Activated T-helper 1 cell treated with anti-CD3 and anti-CD28 coated beads, Interleukin-12 subunit alpha, Interleukin-12 subunit beta, Interleukin-2, Interleukin-4 antibody, amounts not matched to agents 30 ng/mL and 10 ng/mL and 1 ng/mL, durations not matched to agents 14 hours and 24 hours and 36 hours (primary cell): ENCODE data around the gene PLS1. TPM values are rescaled to one million over a fixed set of nuclear protein-coding genes. Genes with fewer than 3 reads are reported as not detected.
A peak's percentile ranks its signal among the peaks of the same experiment; 100 is the strongest.
"Not testable (repeated sequence)": the region's sequence is repeated elsewhere in the genome, so short reads cannot be mapped to it uniquely, and the experiment has no call there.

Experiments
- DNase-seq: peaks from one replicate; pipeline ENCODE4 v3.0.0; 2021; ENCODE audit warnings: low spot score
- H3K27ac Mint-ChIP-seq: one replicate; pipeline ENCODE4 v1.8.0; 2021; ENCODE audit warnings: mild to moderate bottlenecking, mixed read lengths
- H3K27me3 Mint-ChIP-seq: one replicate; pipeline ENCODE4 v1.8.0; 2022; ENCODE audit warnings: mild to moderate bottlenecking, moderate library complexity, mixed read lengths; ENCODE audit not compliant: insufficient read depth
- H3K36me3 Mint-ChIP-seq: one replicate; pipeline ENCODE4 v1.8.0; 2021; ENCODE audit warnings: low read depth, mixed read lengths
- H3K4me1 Mint-ChIP-seq: one replicate; pipeline ENCODE4 v1.8.0; 2021; ENCODE audit warnings: low read depth, mixed read lengths
- H3K4me3 Mint-ChIP-seq: one replicate; pipeline ENCODE4 v1.8.0; 2021; ENCODE audit warnings: mild to moderate bottlenecking, moderate library complexity, mixed read lengths
- H3K9me3 Mint-ChIP-seq: one replicate; pipeline ENCODE4 v1.8.0; 2021; ENCODE audit warnings: mixed read lengths
- intact Hi-C: fragments of 100-400 bp; cut with micrococcal nuclease; formaldehyde crosslinking; loops from one replicate; pipeline ENCODE4 v1.15.1; 2024
- total RNA-seq: library from RNA; stranded (reverse); gene quantifications from 2 replicates; pipeline ENCODE4 v1.2.3, GENCODE V29; 2022

Gene PLS1
- total RNA-seq, 1 donor from 2014 or later, result 4.4 TPM

DNA sequence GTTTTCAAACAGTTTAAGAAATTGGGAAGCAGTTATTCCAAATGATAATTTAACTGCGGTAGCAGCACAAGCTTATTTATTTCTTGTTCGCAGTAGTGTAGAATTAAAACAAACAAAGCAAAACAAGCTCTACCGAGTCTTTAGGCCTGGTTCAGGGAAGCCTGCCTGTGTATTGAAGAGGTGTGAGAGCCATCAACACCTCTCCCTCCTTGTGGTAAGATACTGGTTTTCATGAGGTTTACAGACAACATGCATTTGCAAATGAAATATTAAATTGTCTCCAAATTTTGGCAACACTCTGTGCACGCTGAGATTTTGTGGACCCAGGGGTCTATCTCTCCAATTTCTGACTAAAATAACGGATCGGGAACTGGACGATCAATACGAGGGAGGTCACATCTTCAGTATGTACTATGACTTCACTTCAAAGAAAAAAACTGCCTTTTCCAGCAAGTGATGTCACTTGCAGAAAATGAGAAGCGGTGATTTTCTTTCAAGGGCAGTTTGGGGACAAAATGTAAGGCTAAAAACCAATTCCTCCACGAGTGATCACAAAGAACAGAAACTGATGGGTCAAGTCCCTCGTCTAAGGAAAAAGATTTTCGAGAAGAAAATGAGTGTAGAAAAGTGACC lies 18.4 kb upstream of the PLS1 start:
- no peaks in the 10 kb centered on the region for H3K9me3 Mint-ChIP-seq
- peak overlapping the region; percentile 100 for H3K27ac Mint-ChIP-seq
- H3K4me3 Mint-ChIP-seq, result peak overlapping the region; percentile 100
- intact Hi-C loops, result loop anchor here (1.0 to 5.0 kb wide), 8 partner anchors 18 to 1266 kb away; partner anchors contain the start of genes PLS1, TFDP2, TRPC1 and U2SURP
- H3K4me1 Mint-ChIP-seq, result peaks cover 46% of the 10 kb centered on the region
- peaks cover 5% of the 10 kb centered on the region for H3K27me3 Mint-ChIP-seq
- no peak for DNase-seq
- H3K36me3 Mint-ChIP-seq, result peaks cover 14% of the 10 kb centered on the region

DNA sequence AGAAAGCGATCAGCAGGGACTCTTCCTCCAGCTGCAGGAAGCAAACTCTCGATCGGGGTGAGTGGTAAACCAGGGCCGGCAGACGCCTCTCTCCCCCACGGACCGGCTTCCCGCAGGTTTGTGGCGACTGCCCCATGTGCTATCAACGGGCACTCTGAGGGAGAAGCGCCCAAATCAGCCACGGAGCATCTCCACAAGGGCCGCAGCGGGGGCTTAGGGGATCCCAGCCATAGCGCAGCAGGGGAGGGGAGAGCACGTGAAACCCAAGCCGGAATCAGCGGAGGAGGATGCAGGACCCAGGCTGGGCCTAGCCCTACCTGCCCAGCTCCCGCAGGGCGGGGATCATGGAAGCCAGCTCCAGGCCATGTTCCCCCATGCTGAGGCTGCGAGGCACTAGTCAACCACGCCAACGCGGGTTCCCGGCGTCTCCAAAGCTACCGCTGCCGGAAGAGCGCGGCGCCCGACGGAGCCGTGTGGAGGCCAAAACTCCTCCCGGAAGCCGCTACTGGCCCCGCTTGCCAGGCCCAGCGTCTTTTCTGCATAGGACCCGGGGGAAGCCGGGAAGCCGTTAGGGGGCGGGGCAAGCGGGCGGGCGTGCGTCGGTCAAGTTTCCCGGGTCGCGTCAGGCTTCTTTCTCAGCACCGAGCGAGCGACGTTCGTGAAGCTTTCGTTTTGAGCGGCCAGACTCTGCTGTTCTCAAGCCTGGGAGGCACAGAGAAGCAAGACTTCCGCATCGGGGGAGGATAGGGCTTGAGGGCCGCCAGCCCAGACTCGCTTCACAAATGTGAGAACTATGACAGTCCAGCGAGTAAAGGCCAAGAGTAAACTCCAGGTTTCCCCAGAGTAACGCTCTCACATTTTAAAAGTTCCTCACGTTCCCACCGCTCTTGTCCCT lies 17.6 kb upstream of the PLS1 start, which contains the start of gene ATR:
ATR (minus strand) TSS at position 405 of the 895 bp plus-strand sequence; CDS start at position 376, 29 bp downstream.
- H3K4me1 Mint-ChIP-seq, result peaks cover 46% of the 10 kb centered on the region

DNA sequence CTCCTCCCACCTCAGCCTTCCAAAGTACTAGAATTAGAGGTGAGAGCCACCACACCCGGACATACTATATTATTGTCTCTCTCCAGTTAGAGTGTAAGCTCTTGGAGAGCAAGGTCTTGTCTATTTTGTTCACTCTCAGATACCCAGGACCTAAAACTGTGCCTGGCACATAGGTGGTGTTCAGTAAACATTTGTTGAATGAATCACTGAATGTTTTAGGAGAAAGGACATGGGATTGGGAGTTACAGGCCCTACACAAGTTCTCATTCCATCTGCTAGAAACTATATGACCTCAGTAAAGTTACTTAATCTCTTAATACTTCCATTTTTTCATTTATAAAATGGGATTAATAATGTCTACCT lies 16.2 kb upstream of the PLS1 start:
- Mint-ChIP-seq H3K9me3 (no peaks in the 10 kb centered on the region), H3K4me3 (peak overlapping the region; percentile 100), H3K4me1 (peaks cover 39% of the 10 kb centered on the region), H3K27ac (peak overlapping the region; percentile 78), H3K27me3 (peaks cover 14% of the 10 kb centered on the region), H3K36me3 (peaks cover 11% of the 10 kb centered on the region)
- DNase-seq, result no peak
- intact Hi-C loops, result loop anchor here (5.0 kb wide), 1 partner anchor 1093 kb away; the partner anchor contains the start of gene RASA2

More for the DNA sequence above, 17.6 kb upstream of the PLS1 start, which contains the start of gene ATR:
- Mint-ChIP-seq H3K4me3 (peak within 1 kb of the TSS; percentile 100), H3K36me3 (peaks cover 13% of the 10 kb centered on the region), H3K27ac (peak within 1 kb of the TSS; percentile 100), H3K9me3 (no peaks in the 10 kb centered on the region), H3K27me3 (peaks cover 10% of the 10 kb centered on the region)
- peak; percentile 96 for DNase-seq
- intact Hi-C loops, result loop anchor here (1.0 to 5.0 kb wide), 9 partner anchors 18 to 1266 kb away; partner anchors contain the start of genes PLS1, RNF7, TFDP2 and TRPC1

DNA sequence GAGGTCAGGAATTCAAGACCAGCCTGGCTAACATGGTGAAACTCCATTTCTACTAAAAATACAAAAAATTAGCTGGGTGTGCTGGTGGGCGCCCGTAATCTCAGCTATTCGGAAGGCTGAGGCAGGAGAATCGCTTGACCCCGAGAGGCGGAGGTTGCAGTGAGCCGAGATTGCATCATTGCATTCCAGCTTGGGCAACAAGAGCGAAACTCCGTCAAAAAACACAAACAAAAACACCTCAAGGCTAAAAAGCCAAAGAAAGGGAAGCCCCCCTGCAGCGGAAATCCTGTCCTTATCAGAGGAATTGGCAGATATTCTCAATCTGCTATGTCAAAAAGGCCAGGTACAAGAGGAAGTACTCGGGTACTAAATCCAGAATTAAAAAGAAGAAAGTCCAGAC lies 15.1 kb upstream of the PLS1 start:
- not testable (repeated sequence) for H3K9me3 Mint-ChIP-seq, DNase-seq, H3K4me3 Mint-ChIP-seq, H3K27ac Mint-ChIP-seq, H3K36me3 Mint-ChIP-seq
- intact Hi-C loops, result loop anchor here (5.0 kb wide), 1 partner anchor 1094 kb away; the partner anchor contains the start of gene RASA2
- H3K4me1 Mint-ChIP-seq, result peaks cover 28% of the 10 kb centered on the region
- H3K27me3 Mint-ChIP-seq, result peaks cover 17% of the 10 kb centered on the region

DNA sequence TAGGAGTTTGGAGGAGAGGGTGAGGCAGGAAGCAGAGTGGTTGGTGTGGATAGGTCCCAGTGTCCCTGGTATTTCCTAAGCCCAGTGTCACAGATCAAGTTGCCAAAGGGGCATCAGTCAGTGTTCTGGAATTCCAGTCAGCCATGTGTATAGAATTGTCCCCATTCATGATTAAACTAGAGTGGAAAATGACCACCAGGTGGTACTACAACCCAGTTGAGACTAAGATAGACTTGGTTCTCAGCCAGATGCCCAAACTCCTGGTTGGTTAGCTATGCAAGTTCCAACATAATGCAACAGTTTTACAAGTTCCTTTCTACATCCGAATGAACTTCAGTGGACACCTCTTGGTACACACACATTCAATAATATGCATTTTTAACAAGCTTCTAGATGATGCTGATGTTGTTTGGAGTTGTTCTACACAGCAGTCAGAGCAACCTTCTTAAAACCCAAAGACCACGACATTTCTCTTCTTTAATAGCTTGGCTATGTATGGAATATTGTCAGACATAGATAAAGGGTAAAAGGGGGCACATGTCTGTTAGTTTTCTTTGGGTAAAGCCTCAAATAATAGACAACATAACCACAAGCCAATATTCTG lies 9.3 kb upstream of the PLS1 start:
- no peak overlapping the region for H3K4me3 Mint-ChIP-seq
- no peaks in the 10 kb centered on the region for H3K36me3 Mint-ChIP-seq
- no peak overlapping the region for H3K27ac Mint-ChIP-seq
- no peak for DNase-seq
- intact Hi-C loops, result loop anchor here (1.0 to 5.0 kb wide), 4 partner anchors 240 to 407 kb away; no protein-coding TSS in a partner anchor
- H3K4me1 Mint-ChIP-seq, result no peaks in the 10 kb centered on the region
- H3K9me3 Mint-ChIP-seq, result no peaks in the 10 kb centered on the region
- peaks cover 29% of the 10 kb centered on the region for H3K27me3 Mint-ChIP-seq

DNA sequence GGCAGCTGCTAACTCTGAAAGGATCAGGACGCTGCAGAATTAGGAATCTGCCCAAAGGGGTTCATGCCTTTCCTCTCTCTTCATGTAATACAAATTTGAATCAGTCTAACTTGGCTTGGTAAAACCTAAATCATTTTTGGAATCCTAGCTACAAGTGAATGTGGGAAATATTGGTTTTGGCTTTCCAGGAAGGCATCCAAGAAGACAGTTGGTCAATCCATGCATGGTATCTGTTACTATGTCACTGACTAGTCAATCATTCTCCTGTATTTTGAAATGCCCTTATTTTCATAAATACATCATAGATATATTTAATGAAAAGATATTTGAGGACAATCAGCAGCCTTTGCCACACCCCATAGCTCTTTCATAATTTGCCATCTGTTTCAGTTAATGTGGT lies 7.5 kb upstream of the PLS1 start:
- Mint-ChIP-seq H3K36me3 (no peaks in the 10 kb centered on the region), H3K9me3 (no peaks in the 10 kb centered on the region), H3K27me3 (peaks cover 20% of the 10 kb centered on the region), H3K4me3 (no peak overlapping the region), H3K27ac (no peak overlapping the region), H3K4me1 (no peaks in the 10 kb centered on the region)
- intact Hi-C loops, result loop anchor here (5.0 kb wide), 1 partner anchor 239 kb away; no protein-coding TSS in a partner anchor
- no peak for DNase-seq

DNA sequence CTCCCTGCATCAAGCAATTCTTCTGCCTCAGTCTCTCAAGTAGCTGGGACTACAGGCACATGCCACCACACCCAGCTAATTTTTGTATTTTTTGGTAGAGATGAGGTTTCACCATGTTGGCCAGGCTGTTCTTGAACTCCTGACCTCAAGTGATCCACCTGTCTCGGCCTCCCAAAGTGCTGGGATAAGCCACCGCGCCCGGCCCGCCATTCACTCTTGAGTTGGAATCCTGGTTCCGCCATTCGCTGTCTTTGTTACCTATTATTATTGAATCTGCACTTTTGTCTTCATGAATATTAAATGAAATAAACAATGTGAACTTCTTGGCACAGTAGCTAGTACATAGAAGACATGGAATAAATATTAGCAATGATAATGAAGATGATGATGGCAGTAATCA lies 3.9 kb upstream of the PLS1 start:
- H3K4me3 Mint-ChIP-seq, H3K36me3 Mint-ChIP-seq, H3K27ac Mint-ChIP-seq, DNase-seq, H3K9me3 Mint-ChIP-seq, intact Hi-C loops: not testable (repeated sequence)
- Mint-ChIP-seq H3K27me3 (peaks cover 13% of the 10 kb centered on the region), H3K4me1 (peaks cover 14% of the 10 kb centered on the region)

DNA sequence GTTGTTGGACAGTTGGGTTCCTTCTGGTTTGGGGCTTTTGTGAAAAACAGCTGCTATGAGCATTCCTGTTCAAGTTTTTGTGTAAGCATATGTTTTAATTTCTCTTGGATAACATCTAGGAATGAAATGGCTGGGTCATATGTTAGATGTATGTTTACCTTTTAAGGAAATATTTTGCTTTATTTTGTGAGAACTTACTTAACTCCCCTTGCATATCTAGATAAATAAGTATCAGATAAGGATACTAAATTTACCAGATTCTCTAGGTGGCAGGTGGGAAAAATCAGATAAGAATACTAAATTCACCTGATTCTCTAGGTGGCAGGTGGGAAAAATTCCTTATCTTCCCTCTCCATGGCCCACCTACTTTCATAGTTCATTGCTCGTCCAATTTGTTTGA lies 1.1 kb upstream of the PLS1 start:
- intact Hi-C loops, result no loop called here
- no peak for DNase-seq
- H3K4me3 Mint-ChIP-seq, result peak overlapping the region; percentile 95
- H3K9me3 Mint-ChIP-seq, result no peaks in the 10 kb centered on the region
- H3K27ac Mint-ChIP-seq, result no peak overlapping the region
- no peaks in the 10 kb centered on the region for H3K36me3 Mint-ChIP-seq
- peaks cover 25% of the 10 kb centered on the region for H3K4me1 Mint-ChIP-seq
- peaks cover 4% of the 10 kb centered on the region for H3K27me3 Mint-ChIP-seq

DNA sequence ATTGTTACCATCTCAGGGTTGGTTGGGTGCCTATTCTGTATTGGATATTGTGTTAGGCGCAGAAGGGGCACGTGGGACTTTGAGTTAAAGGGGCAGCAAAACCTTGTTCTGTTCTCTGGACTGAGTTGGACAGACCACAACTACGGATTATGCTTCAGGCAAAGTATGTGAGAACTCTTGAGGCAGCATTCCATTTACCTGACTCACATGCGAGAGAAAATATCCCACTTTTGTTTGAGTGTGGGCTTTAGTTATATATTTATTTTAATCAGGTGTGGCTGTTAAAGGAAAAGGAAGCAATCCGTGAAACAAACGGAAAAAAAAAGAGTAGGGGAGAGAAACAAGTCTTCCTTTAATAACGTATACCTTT lies 627 bp upstream of the PLS1 start:
- DNase-seq, result no peak
- peak overlapping the region; percentile 95 for H3K4me3 Mint-ChIP-seq
- no peaks in the 10 kb centered on the region for H3K9me3 Mint-ChIP-seq
- no peak overlapping the region for H3K27ac Mint-ChIP-seq
- peaks cover 4% of the 10 kb centered on the region for H3K27me3 Mint-ChIP-seq
- H3K4me1 Mint-ChIP-seq, result peaks cover 25% of the 10 kb centered on the region
- no peaks in the 10 kb centered on the region for H3K36me3 Mint-ChIP-seq
- intact Hi-C loops, result no loop called here

DNA sequence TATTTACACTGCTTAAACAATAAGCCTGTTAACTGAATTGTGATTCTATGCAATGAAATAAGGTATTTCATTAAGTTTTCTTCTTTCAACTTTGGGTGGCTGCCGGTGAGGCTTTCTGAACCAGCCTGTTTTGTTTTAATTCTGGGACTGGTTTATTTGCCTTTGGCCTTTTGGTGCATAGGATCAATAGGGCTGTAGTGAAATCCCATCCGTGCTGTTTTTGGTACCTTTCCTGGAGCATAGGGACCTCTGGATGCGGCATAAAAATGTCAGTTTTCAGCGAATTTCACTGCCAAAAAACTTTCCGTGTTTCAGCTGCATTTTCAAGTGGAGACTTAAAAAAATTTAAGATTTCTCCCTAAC lies 514 bp downstream of the PLS1 start:
- Mint-ChIP-seq H3K27ac (peak overlapping the region; percentile 15), H3K4me1 (peaks cover 25% of the 10 kb centered on the region)
- no peak for DNase-seq

DNA sequence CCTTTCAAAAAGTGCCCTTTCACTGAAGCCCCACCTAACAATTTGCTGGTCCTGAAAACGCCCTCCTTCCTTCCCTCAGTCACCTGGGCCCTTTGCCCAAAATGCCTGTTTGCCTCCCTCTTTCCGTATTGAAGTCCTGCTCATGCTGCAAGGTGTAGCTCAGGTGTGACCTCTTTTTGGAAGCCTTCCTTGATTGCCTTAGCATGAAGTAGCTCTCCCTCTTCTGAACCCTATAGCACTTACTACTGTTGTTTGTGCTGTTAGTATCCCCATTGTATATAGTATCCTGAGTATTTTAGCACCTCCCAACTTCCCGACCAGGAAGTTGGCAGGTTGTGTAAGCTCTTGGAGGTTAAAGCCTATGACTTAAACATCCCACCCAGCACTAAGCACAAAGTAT lies 1.7 kb downstream of the PLS1 start:
- Mint-ChIP-seq H3K27me3 (peaks cover 4% of the 10 kb centered on the region), H3K9me3 (no peaks in the 10 kb centered on the region), H3K4me3 (peak overlapping the region; percentile 16), H3K36me3 (no peaks in the 10 kb centered on the region), H3K4me1 (peaks cover 25% of the 10 kb centered on the region), H3K27ac (no peak overlapping the region)
- no peak for DNase-seq
- intact Hi-C loops, result no loop called here

More for the DNA sequence above, 514 bp downstream of the PLS1 start:
- Mint-ChIP-seq H3K36me3 (no peaks in the 10 kb centered on the region), H3K27me3 (peaks cover 4% of the 10 kb centered on the region), H3K9me3 (no peaks in the 10 kb centered on the region), H3K4me3 (peak overlapping the region; percentile 95)
- intact Hi-C loops, result loop anchor here (1.0 kb wide), 6 partner anchors 18 to 1375 kb away; partner anchors contain the start of genes ATR, DIPK2A, RNF7 and TRPC1

DNA sequence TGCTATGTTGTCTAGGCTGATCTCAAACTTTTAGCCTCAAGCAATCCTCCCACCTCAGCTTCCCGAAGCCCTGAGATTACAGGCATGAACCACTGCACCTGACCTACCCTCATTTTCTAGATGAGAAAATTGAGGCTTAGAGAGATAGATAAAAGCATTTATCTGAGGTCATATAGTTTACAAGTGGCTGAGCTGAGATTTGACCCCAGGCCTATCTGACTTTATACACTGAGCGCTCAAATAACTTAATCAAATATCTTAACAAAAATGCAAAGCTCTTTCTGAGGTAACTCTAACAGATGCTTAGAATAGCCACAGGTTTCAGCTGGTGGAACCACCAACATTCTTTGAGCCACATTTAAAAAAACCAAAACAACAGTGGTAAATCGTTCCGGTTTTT lies 5.5 kb downstream of the PLS1 start:
- H3K4me3 Mint-ChIP-seq, result no peak overlapping the region
- peaks cover 2% of the 10 kb centered on the region for H3K27me3 Mint-ChIP-seq
- H3K36me3 Mint-ChIP-seq, result no peaks in the 10 kb centered on the region
- no peak overlapping the region for H3K27ac Mint-ChIP-seq
- DNase-seq, result no peak
- intact Hi-C loops, result no loop called here
- H3K9me3 Mint-ChIP-seq, result no peaks in the 10 kb centered on the region
- H3K4me1 Mint-ChIP-seq, result peaks cover 16% of the 10 kb centered on the region
